HepG2 (cell line): Measurements from ENCODE around the gene RGS19. TPM values are rescaled to one million over a fixed set of nuclear protein-coding genes. Genes with fewer than 3 reads are reported as not detected.

ENCODE experiments used
- BRF2 ChIP-seq: sonication (generic); formaldehyde crosslinking; IDR thresholded peaks from 2 replicates; pipeline ENCODE4 v1.8.1; 2022; ENCODE audit warnings: mild to moderate bottlenecking, missing genetic modification reagents
- DMAP1 ChIP-seq: IDR thresholded peaks from 2 replicates; pipeline ENCODE4 v1.6.1; 2016
- FOXO1 ChIP-seq: sonication (generic); formaldehyde crosslinking; IDR thresholded peaks from 2 replicates; pipeline ENCODE4 v1.4.0; 2020; ENCODE audit warnings: missing genetic modification reagents
- HMGA1 ChIP-seq: sonication (generic); formaldehyde crosslinking; conservative IDR thresholded peaks from 2 replicates; pipeline ENCODE4 v1.4.0; 2020; ENCODE audit warnings: missing genetic modification reagents
- HMGXB3 ChIP-seq: sonication (generic); formaldehyde crosslinking; IDR thresholded peaks from 2 replicates; pipeline ENCODE4 v1.4.0; 2020; ENCODE audit warnings: missing genetic modification reagents, borderline replicate concordance
- HOXD1 ChIP-seq: sonication (generic); formaldehyde crosslinking; IDR thresholded peaks from 2 replicates; pipeline ENCODE4 v1.5.0; 2020; ENCODE audit warnings: missing genetic modification reagents
- KDM3A ChIP-seq: IDR thresholded peaks from 2 replicates; pipeline ENCODE4 v1.6.1; 2018; ENCODE audit warnings: low read depth, missing compliant biosample characterization
- MEF2D ChIP-seq: sonication (generic); formaldehyde crosslinking; IDR thresholded peaks from 2 replicates; pipeline ENCODE4 v1.5.1; 2020; ENCODE audit warnings: mild to moderate bottlenecking, missing genetic modification reagents
- NFYB ChIP-seq: sonication (generic); formaldehyde crosslinking; IDR thresholded peaks from 2 replicates; pipeline ENCODE4 v1.4.0; 2020; ENCODE audit warnings: missing genetic modification reagents
- NKX3-1 ChIP-seq: sonication (generic); formaldehyde crosslinking; IDR thresholded peaks from 2 replicates; pipeline ENCODE4 v1.5.0; 2020; ENCODE audit warnings: missing genetic modification reagents
- RXRA ChIP-seq: sonication (generic); formaldehyde crosslinking; IDR thresholded peaks from 2 replicates; pipeline ENCODE4 v1.5.1; 2020; ENCODE audit warnings: missing genetic modification reagents
- SKI ChIP-seq: fragments of 450-650 bp; IDR thresholded peaks from one replicate; pipeline ENCODE4 v1.6.1; 2018; ENCODE audit warnings: mild to moderate bottlenecking; ENCODE audit not compliant: partially characterized antibody
- SKIL ChIP-seq: sonication (generic); formaldehyde crosslinking; IDR thresholded peaks from 2 replicates; pipeline ENCODE4 v1.8.0; 2022; ENCODE audit warnings: missing genetic modification reagents, mild to moderate bottlenecking, moderate library complexity, borderline replicate concordance
- SSRP1 ChIP-seq: IDR thresholded peaks from 2 replicates; pipeline ENCODE4 v1.6.1; 2016; ENCODE audit warnings: control low read depth
- TFAP4 ChIP-seq: sonication (generic); IDR thresholded peaks from 2 replicates; pipeline ENCODE4 v1.6.1; 2016; ENCODE audit warnings: low read depth, borderline replicate concordance
- ZFP41 ChIP-seq: sonication (generic); formaldehyde crosslinking; IDR thresholded peaks from 2 replicates; pipeline ENCODE4 v1.4.0; 2020; ENCODE audit warnings: mild to moderate bottlenecking, missing genetic modification reagents, borderline replicate concordance
- ZGPAT ChIP-seq: IDR thresholded peaks from 2 replicates; pipeline ENCODE4 v1.6.1; 2016; ENCODE audit warnings: mild to moderate bottlenecking
- ZNF232 ChIP-seq: sonication (generic); formaldehyde crosslinking; IDR thresholded peaks from 2 replicates; pipeline ENCODE4 v1.4.0; 2020; ENCODE audit warnings: missing genetic modification reagents, borderline replicate concordance
- ZNF552 ChIP-seq: sonication (generic); formaldehyde crosslinking; IDR thresholded peaks from 2 replicates; pipeline ENCODE4 v1.9.0; 2022; ENCODE audit warnings: missing genetic modification reagents, mild to moderate bottlenecking, borderline replicate concordance
- ZNF557 ChIP-seq: sonication (generic); formaldehyde crosslinking; IDR thresholded peaks from 2 replicates; pipeline ENCODE4 v1.4.0; 2020; ENCODE audit warnings: missing genetic modification reagents
- ZNF605 ChIP-seq: sonication (generic); formaldehyde crosslinking; IDR thresholded peaks from 2 replicates; pipeline ENCODE4 v1.8.0; 2022; ENCODE audit warnings: mild to moderate bottlenecking, missing genetic modification reagents
- ZNF619 ChIP-seq: sonication (generic); formaldehyde crosslinking; IDR thresholded peaks from 2 replicates; pipeline ENCODE4 v1.4.0; 2020; ENCODE audit warnings: mild to moderate bottlenecking, missing genetic modification reagents
- ZNF768 ChIP-seq: sonication (generic); formaldehyde crosslinking; IDR thresholded peaks from 2 replicates; pipeline ENCODE4 v1.4.0; 2020; ENCODE audit warnings: missing genetic modification reagents
- polyA plus RNA-seq, 8 experiments: library from polyadenylated mRNA; depleted of rRNA in 3 of 8; stranded (reverse) in 7 of 8; unstranded in 1 of 8; fragments of >200 nt; fragmentation: Illumina TruSeq in 4 of 8; extraction: Trizol in 4 of 8; gene quantifications; 2 replicates each; pipeline versions ENCODE4 v1.2.1 to v1.2.3, GENCODE V29; 2011 to 2016; ENCODE audit warnings: low read depth in 4 of 8, missing spikeins in 1 of 8, mixed read lengths in 1 of 8; ENCODE audit not compliant: insufficient read depth in 1 of 8
- total RNA-seq, 5 experiments: library from RNA; depleted of rRNA; stranded (reverse); fragments of >200 nt; fragmentation: Illumina TruSeq; extraction: Trizol; gene quantifications; 2 replicates each; pipeline ENCODE4 v1.2.3, GENCODE V29; 2016; ENCODE audit warnings: low read depth in 1 of 5

RGS19 gene
- total and polyA plus RNA-seq, 2 of the 13 experiments (the other 11 are each of a cell fraction or from before 2014, with no cell fraction given) = 10.7 to 11.9 TPM

GRCh38 chr20:64056639-64056888 is 22.8 kb downstream of the RGS19 start (continued):
- TF ChIP-seq KDM3A (CRISPR knock-in tag) (peak; percentile 62; the same call in 1 of the 2 replicates), BRF2 (CRISPR knock-in tag) (peak; percentile 52; the same call in 1 of the 2 replicates), ZFP41 (CRISPR knock-in tag) (no peak), ZNF605 (CRISPR knock-in tag) (0 out of 2 replicates have a peak, but pooled peaks have one; percentile 78), HOXD1 (CRISPR knock-in tag) (peak; percentile 21; the same call in 1 of the 2 replicates), HMGXB3 (CRISPR knock-in tag) (no peak), ZNF232 (no peak), DMAP1 (no peak), NKX3-1 (no peak), RXRA (CRISPR knock-in tag) (peak; percentile 84), ZNF768 (no peak), SKI (no peak), SSRP1 (no peak), NFYB (0 out of 2 replicates have a peak, but pooled peaks have one; percentile 7), MEF2D (peak; percentile 92; the same call in 1 of the 2 replicates), FOXO1 (CRISPR knock-in tag) (no peak; the same call in 1 of the 2 replicates), ZGPAT (CRISPR knock-in tag) (no peak), ZNF557 (CRISPR knock-in tag) (no peak), ZNF552 (CRISPR knock-in tag) (no peak), TFAP4 (peak; percentile 61; the same call in 1 of the 2 replicates), HMGA1 (CRISPR knock-in tag) (no peak), SKIL (CRISPR knock-in tag) (peak; percentile 69; the same call in 1 of the 2 replicates), ZNF619 (CRISPR knock-in tag) (0 out of 2 replicates have a peak, but pooled peaks have one; percentile 11)
